ENCODE measurements around the gene HSPA12A. TPM values are rescaled to one million over a fixed set of nuclear protein-coding genes. Genes with fewer than 3 reads are reported as not detected.

Gene HSPA12A
- polyA plus RNA-seq, 1 experiment: 7.9 TPM

- ChIA-PET CTCF (no interaction called here), POLR2A (no interaction called here)
- no peak for DNase-seq (ENCODE audit: low read depth)
- TF ChIP-seq CTCF (IDR thresholded peaks at IDR 0.05; ENCODE audit: insufficient read depth, low read depth, low read length): no peak
- no peaks in the 10 kb centered on the region for H3K27me3 ChIP-seq (ENCODE audit: control insufficient read depth, insufficient read depth, low read length)
- no peak overlapping the region for H3K4me3 ChIP-seq (ENCODE audit: low read depth, low read length)
- no peaks in the 10 kb centered on the region for H3K36me3 ChIP-seq (ENCODE audit: control insufficient read depth, insufficient read depth, low read length)
These were observed 11.7 kb downstream of the HSPA12A start for GRCh38 chr10:116730464-116731260.

DNA sequence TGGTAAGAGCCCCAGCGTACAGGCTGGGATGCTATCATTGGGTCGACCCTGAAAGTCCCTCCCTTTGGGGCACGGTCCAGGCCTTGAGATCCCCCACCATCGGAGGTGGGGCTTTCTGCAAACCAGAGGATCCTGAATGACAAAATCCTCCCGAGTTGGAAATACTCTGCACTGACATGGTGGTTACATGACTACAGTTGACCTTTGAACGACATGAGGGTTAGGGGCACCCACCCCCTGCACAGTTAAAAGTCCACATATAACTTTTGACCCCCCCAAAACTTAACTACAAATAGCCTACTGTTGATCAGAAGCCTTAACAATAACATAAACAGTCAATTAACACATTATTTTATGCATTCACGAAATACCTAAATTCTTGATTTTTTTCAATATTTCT is 13.1 kb downstream of the HSPA12A start:
- no peaks in the 10 kb centered on the region for H3K27me3 ChIP-seq (ENCODE audit: control insufficient read depth, insufficient read depth, low read length)
- DNase-seq (ENCODE audit: low read depth): no peak
- ChIA-PET POLR2A (no interaction called here), CTCF (no interaction called here)
- H3K36me3 ChIP-seq (ENCODE audit: control insufficient read depth, insufficient read depth, low read length): no peaks in the 10 kb centered on the region
- no peak overlapping the region for H3K4me3 ChIP-seq (ENCODE audit: low read depth, low read length)
- no peak for TF ChIP-seq CTCF (IDR thresholded peaks at IDR 0.05; ENCODE audit: insufficient read depth, low read depth, low read length)

DNA sequence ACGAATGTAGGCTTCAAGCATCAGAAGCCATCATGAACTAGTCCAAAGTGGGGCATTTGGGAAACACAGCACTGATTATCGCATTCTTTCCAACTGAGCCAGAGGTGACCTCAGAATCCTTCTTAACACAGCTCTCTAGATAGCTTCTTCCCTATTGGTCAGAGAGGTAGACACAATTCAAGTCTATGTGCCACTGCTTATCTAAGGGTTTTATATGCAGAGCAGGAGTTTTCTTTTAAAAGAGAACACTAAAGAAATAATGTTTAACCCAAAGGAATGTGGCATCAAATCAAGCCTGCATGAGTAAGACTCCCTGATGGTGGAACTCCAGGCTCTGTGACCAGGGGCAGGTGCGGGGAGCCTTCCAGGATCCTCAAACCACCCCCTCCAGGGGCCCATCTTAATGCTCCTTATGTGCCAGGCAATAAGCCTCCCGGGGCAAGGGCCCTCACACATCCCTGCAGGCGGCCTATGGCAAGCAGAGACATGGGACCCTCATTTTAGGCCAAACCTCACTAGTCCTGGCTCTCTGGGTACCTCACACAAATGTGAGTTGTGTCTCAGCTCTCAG is 13.8 kb downstream of the HSPA12A start:
- POLR2A ChIA-PET: no interaction called here
- Histone ChIP-seq H3K27me3 (ENCODE audit: control insufficient read depth, insufficient read depth, low read length) (no peaks in the 10 kb centered on the region), H3K36me3 (ENCODE audit: control insufficient read depth, insufficient read depth, low read length) (no peaks in the 10 kb centered on the region), H3K4me3 (ENCODE audit: low read depth, low read length) (no peak overlapping the region)
- TF ChIP-seq CTCF (IDR thresholded peaks at IDR 0.05; ENCODE audit: insufficient read depth, low read depth, low read length): no peak
- CTCF ChIA-PET: no interaction called here
- no peak for DNase-seq (ENCODE audit: low read depth)

- H3K36me3 ChIP-seq (ENCODE audit: control insufficient read depth, insufficient read depth, low read length): no peaks in the 10 kb centered on the region
- no peak for TF ChIP-seq CTCF (IDR thresholded peaks at IDR 0.05; ENCODE audit: insufficient read depth, low read depth, low read length)
- POLR2A ChIA-PET: no interaction called here
- H3K4me3 ChIP-seq (ENCODE audit: low read depth, low read length): no peak overlapping the region
- DNase-seq (ENCODE audit: low read depth): no peak
- CTCF ChIA-PET: interaction anchor here (1.0 kb wide), 1 partner anchor 14 kb away, joined by 6 read pairs; no protein-coding TSS in a partner anchor
- H3K27me3 ChIP-seq (ENCODE audit: control insufficient read depth, insufficient read depth, low read length): no peaks in the 10 kb centered on the region
These were observed 18.7 kb downstream of the HSPA12A start for GRCh38 chr10:116723428-116724281.

All from BJ (cell line).